ENCODE measurements around the gene TANK.

GRCh38 chr2:161237392-161238264, 77.4 kb downstream of the TANK start:
- TF ChIP-seq POLR2AphosphoS5 (IDR thresholded peaks at IDR 0.05; ENCODE audit: low read depth, low read length) (no peak), REST (IDR thresholded peaks at IDR 0.05; ENCODE audit: insufficient read depth in 1 of 2, low read depth in 2 of 2, low read length in 2 of 2) (no peak), SIN3A (IDR thresholded peaks at IDR 0.05; ENCODE audit: borderline replicate concordance, insufficient read depth, low read length) (no peak), TAF1 (IDR thresholded peaks at IDR 0.05; ENCODE audit: borderline replicate concordance, insufficient read depth, low read length) (no peak)

Measured in PFSK-1 (cell line).